HUES64 (cell line): Measurements from ENCODE around the gene MAGEB6. TPM values are rescaled to one million over a fixed set of nuclear protein-coding genes. Genes with fewer than 3 reads are reported as not detected.
"Not testable (repeated sequence)": the region's sequence is repeated elsewhere in the genome, so short reads cannot be mapped to it uniquely, and the experiment has no call there.

Experiments
- H3K27ac ChIP-seq: 2 replicates; pipeline ENCODE4 v1.7.0; 2013; ENCODE audit warnings: low read depth, low read length, inconsistent platforms
- H3K27me3 ChIP-seq: 2 replicates; pipeline ENCODE4 v1.6.1; 2013; ENCODE audit warnings: mild to moderate bottlenecking, low read length; ENCODE audit not compliant: insufficient read depth
- H3K36me3 ChIP-seq: 2 replicates; pipeline ENCODE4 v1.6.1; 2013; ENCODE audit warnings: mild to moderate bottlenecking, low read length; ENCODE audit not compliant: insufficient read depth
- H3K4me1 ChIP-seq: 2 replicates; pipeline ENCODE4 v1.6.1; 2013; ENCODE audit warnings: mild to moderate bottlenecking, low read length, moderate library complexity; ENCODE audit not compliant: insufficient read depth
- H3K4me3 ChIP-seq: 2 replicates; pipeline ENCODE4 v1.5.1; 2013; ENCODE audit warnings: mild to moderate bottlenecking, low read length, moderate library complexity
- H3K9ac ChIP-seq: 2 replicates; pipeline ENCODE4 v1.6.1; 2013; ENCODE audit warnings: mild to moderate bottlenecking, low read depth, low read length
- H3K9me3 ChIP-seq: 2 replicates; pipeline ENCODE4 v1.6.1; 2013; ENCODE audit warnings: low read depth, low read length; ENCODE audit not compliant: insufficient read depth
- WGBS: fragments of 150-250, 120-280 bp; methylation state at CpG from one replicate; pipeline ENCODE4 v1.1.7; 2013; ENCODE audit warnings: missing lambda C conversion rate; 5-methylcytosine and 5-hydroxymethylcytosine counted together
- polyA plus RNA-seq, 2 experiments: library from polyadenylated mRNA; stranded (reverse); fragments of 50-300 nt; gene quantifications; one replicate each; pipeline ENCODE4 v1.2.3, GENCODE V29; 2013

The MAGEB6 gene
- polyA plus RNA-seq (2013, experiment 1 of 2), result not detected
- not detected for polyA plus RNA-seq (2013, experiment 2 of 2)

DNA sequence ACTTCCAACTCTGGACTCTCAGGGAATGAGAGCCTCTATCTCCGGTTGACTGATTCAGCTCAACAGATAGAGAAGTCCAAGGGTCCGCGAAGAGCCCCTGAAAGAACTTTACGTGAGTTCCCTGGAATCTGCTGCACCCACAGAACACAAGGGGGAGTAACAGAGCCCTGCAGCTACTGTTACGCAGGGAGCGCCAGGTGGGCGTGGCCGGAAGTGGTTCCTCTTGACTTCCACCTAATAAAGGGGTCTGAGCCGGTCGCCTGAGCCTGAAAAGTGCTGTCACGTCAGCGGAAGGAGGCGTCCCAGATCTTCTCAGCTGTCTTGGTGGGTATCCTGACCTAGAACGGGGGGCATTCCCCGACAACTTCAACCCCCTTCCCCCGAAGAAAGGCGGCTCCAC is at the start of gene MAGEB6:
TSS of gene MAGEB6 (plus strand) at position 237 of the 400 bp plus-strand sequence. CDS start 1,407 bp downstream, outside the sequence.
- no peak within 1 kb of the TSS for H3K27ac ChIP-seq
- no peaks in the 10 kb centered on the region for H3K36me3 ChIP-seq
- H3K9me3 ChIP-seq, result no peaks in the 10 kb centered on the region
- H3K4me3 ChIP-seq, result no peak within 1 kb of the TSS
- WGBS, result 92% methylated on average over 17 of the region's 17 CpGs
- H3K9ac ChIP-seq, result no peak within 1 kb of the TSS
- no peaks in the 10 kb centered on the region for H3K4me1 ChIP-seq
- H3K27me3 ChIP-seq, result no peaks in the 10 kb centered on the region

GRCh38 chrX:26146024-26146423 is 46.2 kb upstream of the MAGEB6 start:
- 88% methylated on average over 2 of the region's 2 CpGs for WGBS
- Histone ChIP-seq H3K4me3 (no peak overlapping the region), H3K4me1 (no peaks in the 10 kb centered on the region), H3K9me3 (no peaks in the 10 kb centered on the region), H3K27me3 (no peaks in the 10 kb centered on the region), H3K9ac (no peak overlapping the region), H3K27ac (no peak overlapping the region), H3K36me3 (no peaks in the 10 kb centered on the region)

DNA sequence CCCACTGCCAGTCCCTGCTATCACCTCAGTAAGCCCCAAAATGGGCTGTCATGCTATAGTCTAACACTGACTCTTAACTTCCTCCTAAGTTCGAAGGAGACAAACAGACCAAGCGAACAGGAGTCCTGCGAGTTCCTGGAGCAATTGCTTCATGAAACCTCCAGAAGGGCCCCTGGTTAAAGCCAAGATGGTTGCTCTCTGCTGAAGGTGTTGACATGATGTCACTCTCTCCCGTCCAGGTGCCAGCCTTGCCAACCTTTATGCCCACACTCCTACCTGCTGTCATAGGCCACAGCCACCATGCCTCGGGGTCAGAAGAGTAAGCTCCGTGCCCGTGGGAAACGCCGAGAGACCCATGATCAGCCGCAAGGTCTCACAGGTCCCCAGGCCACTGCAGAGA is 31.9 kb upstream of the MAGEB6 start, which contains the start of gene MAGEB6B:
TSS of gene MAGEB6B (plus strand) at position 301 of the 400 bp plus-strand sequence. CDS start at position 301, 0 bp downstream.
- 97% methylated on average over 10 of the region's 10 CpGs for WGBS
- Histone ChIP-seq H3K4me1 (no peaks in the 10 kb centered on the region), H3K27ac (no peak within 1 kb of the TSS), H3K27me3 (no peaks in the 10 kb centered on the region), H3K4me3 (no peak within 1 kb of the TSS), H3K9ac (no peak within 1 kb of the TSS), H3K36me3 (no peaks in the 10 kb centered on the region), H3K9me3 (no peaks in the 10 kb centered on the region)

GRCh38 chrX:26203561-26203960 is 11.3 kb downstream of the MAGEB6 start:
- no peaks in the 10 kb centered on the region for H3K27me3 ChIP-seq
- no peaks in the 10 kb centered on the region for H3K4me1 ChIP-seq
- H3K9ac ChIP-seq, result no peak overlapping the region
- H3K4me3 ChIP-seq, result no peak overlapping the region
- H3K36me3 ChIP-seq, result no peaks in the 10 kb centered on the region
- 0 out of 2 replicates have a peak, but pooled peaks cover 2% of the 10 kb centered on the region for H3K9me3 ChIP-seq
- H3K27ac ChIP-seq, result no peak overlapping the region

GRCh38 chrX:26204717-26205116 is 12.5 kb downstream of the MAGEB6 start:
- not testable (repeated sequence) for H3K36me3 ChIP-seq, H3K27ac ChIP-seq, H3K9ac ChIP-seq, H3K4me3 ChIP-seq, H3K27me3 ChIP-seq, H3K4me1 ChIP-seq, H3K9me3 ChIP-seq
- 96% methylated on average over 27 of the region's 27 CpGs for WGBS

DNA sequence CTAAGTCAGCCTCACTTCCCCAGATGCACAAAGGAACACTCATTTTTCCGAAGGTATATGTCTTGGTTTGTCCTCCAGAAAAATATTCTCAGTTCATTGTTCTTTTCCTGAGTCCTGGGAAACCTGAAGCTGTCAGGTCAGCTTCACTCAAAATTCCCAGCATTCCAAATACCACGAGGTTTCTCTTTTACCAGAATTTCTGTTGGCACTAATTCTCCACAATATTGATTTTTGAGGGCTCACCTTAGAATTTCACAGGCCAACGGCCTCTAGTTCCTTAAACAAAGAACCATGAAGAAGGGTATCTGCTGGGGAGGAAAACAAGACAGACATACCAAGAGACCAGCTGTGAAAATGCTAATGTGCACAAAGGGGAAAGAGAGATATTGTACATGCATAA is 15.8 kb downstream of the MAGEB6 start:
- no peaks in the 10 kb centered on the region for H3K4me1 ChIP-seq
- H3K27me3 ChIP-seq, result no peaks in the 10 kb centered on the region
- WGBS, result 92% methylated on average over 2 of the region's 3 CpGs
- no peaks in the 10 kb centered on the region for H3K36me3 ChIP-seq
- no peak overlapping the region for H3K27ac ChIP-seq
- 0 out of 2 replicates have a peak, but pooled peaks cover 2% of the 10 kb centered on the region for H3K9me3 ChIP-seq
- no peak overlapping the region for H3K4me3 ChIP-seq
- no peak overlapping the region for H3K9ac ChIP-seq

DNA sequence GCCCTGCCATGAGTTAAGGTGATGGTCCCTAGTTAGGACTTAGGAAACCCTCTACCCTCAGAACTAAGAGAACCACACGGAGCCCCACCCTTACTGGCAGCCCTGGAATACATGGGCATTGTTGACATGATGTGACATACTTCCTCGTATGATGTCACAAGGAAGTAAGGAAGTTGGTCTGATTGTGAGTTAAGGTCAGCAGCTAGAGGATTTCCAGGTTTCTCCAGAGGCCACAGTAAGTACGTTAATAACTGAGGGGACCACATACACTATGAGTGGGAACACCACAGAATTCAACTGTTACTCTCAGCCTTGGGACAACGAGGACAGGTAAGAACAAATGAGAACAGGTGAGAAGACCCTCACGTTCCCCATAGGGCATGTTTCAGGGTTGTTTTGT is 23.6 kb downstream of the MAGEB6 start, which contains the start of gene MAGEB5:
TSS of gene MAGEB5 (plus strand) at position 301 of the 400 bp plus-strand sequence. CDS start 1,133 bp downstream, outside the sequence.
- Histone ChIP-seq H3K9ac (no peak within 1 kb of the TSS), H3K36me3 (no peaks in the 10 kb centered on the region), H3K9me3 (no peaks in the 10 kb centered on the region), H3K27ac (no peak within 1 kb of the TSS), H3K4me1 (no peaks in the 10 kb centered on the region), H3K27me3 (no peaks in the 10 kb centered on the region), H3K4me3 (no peak within 1 kb of the TSS)
- 90% methylated on average over 4 of the region's 5 CpGs for WGBS

GRCh38 chrX:26219351-26219750 is 27.1 kb downstream of the MAGEB6 start:
- no peaks in the 10 kb centered on the region for H3K4me1 ChIP-seq
- no peaks in the 10 kb centered on the region for H3K9me3 ChIP-seq
- no peak overlapping the region for H3K4me3 ChIP-seq
- no peaks in the 10 kb centered on the region for H3K27me3 ChIP-seq
- no peaks in the 10 kb centered on the region for H3K36me3 ChIP-seq
- H3K9ac ChIP-seq, result no peak overlapping the region
- H3K27ac ChIP-seq, result no peak overlapping the region
- WGBS, result 91% methylated on average over 7 of the region's 7 CpGs

DNA sequence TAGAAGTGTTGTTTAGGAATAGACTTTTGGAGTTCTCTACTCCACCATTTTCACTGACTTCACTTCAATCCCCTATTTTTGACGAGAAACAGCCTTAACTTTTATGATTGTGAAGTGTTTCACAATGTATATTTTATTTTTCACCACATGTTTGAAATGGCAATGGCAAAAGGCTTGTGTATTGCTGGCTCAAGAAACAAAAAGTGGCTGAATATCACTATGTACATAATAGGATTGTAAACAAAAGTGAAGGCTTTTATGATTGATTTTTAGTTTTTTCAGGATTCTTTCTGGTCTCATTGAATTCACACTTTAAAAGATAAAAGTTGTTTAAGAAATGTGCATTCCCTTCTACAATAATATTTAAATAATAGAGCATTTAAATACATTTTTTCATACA is 41.9 kb downstream of the MAGEB6 start:
- Histone ChIP-seq H3K4me3 (no peak overlapping the region), H3K9me3 (no peaks in the 10 kb centered on the region), H3K9ac (no peak overlapping the region), H3K27me3 (no peaks in the 10 kb centered on the region), H3K4me1 (no peaks in the 10 kb centered on the region), H3K27ac (no peak overlapping the region), H3K36me3 (no peaks in the 10 kb centered on the region)
- WGBS, result no CpG with 5 or more reads among the region's 1 CpG
